Measurements from ENCODE around the gene MMP14. TPM values are rescaled to one million over a fixed set of nuclear protein-coding genes. Genes with fewer than 3 reads are reported as not detected.
"Not testable (repeated sequence)": the region's sequence is repeated elsewhere in the genome, so short reads cannot be mapped to it uniquely, and the experiment has no call there.

Gene MMP14
- 1 to 10 TPM; 1.9 to 3.7 (median 2.3) TPM for total RNA-seq
- total RNA-seq (2013) = 0.83 TPM
- 0.11 to 22.4 (median 0.61) reads per million in 29 experiments for total RNA-seq

DNA sequence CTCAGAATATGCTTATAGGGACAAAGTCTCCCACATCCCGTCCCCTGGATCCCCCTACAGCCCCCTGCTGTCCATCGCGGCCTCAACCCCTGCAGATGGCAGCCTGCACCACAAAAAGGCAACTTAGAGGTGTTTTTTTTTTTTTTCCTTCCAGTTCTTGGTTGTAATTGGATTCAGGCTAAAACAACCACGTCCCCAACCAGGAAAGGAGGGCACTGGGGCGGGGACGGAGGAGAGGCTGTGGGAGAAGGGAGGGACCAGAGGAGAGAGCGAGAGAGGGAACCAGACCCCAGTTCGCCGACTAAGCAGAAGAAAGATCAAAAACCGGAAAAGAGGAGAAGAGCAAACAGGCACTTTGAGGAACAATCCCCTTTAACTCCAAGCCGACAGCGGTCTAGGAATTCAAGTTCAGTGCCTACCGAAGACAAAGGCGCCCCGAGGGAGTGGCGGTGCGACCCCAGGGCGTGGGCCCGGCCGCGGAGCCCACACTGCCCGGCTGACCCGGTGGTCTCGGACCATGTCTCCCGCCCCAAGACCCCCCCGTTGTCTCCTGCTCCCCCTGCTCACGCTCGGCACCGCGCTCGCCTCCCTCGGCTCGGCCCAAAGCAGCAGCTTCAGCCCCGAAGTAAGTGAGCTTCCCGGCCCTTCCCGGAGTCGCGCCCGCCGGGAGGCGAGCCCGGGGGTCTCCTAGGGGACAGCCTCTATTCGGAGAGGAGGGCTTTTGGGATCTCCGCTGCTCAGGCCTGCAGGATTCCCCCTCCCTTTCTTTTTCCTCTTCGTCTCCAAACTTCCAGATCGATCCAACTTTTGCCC, at the start of gene MMP14:
MMP14 (plus strand) TSS at position 285 of the 813 bp plus-strand sequence; CDS start at position 518, 233 bp downstream.
- WGBS (ENCODE audit: insufficient coverage) = 37% methylated on average over 31 of the region's 46 CpGs
- POLR2A ChIA-PET = no interaction called here
- peak within 1 kb of the TSS; percentile 43 to 78 for H3K4me3 ChIP-seq (ENCODE audit: control insufficient read depth in 1 of 2, extremely low read depth in 1 of 2, low read length in 1 of 2)
- H3K27me3 Mint-ChIP-seq = peaks cover 13 to 28% of the 10 kb centered on the region in 2 donors
- peaks cover 0 to 45% of the 10 kb centered on the region in 2 experiments for H3K27me3 ChIP-seq (replicated peaks in 1 of 2; ENCODE audit: control insufficient read depth in 2 of 2, extremely low read depth in 1 of 2, insufficient read depth in 2 of 2, low read length in 1 of 2)
- peak within 1 kb of the TSS; percentile 29 to 55 for H3K27ac Mint-ChIP-seq
- no peak for DNase-seq
- peaks cover 16% of the 10 kb centered on the region for H3K36me3 Mint-ChIP-seq
- H3K9me3 ChIP-seq = no peaks in the 10 kb centered on the region
- peaks cover 4 to 20% of the 10 kb centered on the region in 2 donors for H3K36me3 ChIP-seq (ENCODE audit: control insufficient read depth in 2 of 2, extremely low read depth in 1 of 2, insufficient read depth in 1 of 2, low read length in 1 of 2)
- peaks cover 9 to 21% (median 18%) of the 10 kb centered on the region in 3 donors for H3K4me1 Mint-ChIP-seq
- no peak for ATAC-seq (replicated peaks in 1 of 4)
- H3K4me1 ChIP-seq (ENCODE audit: control insufficient read depth in 1 of 2, extremely low read depth in 1 of 2, insufficient read depth in 2 of 2, low read length in 2 of 2) = peaks cover 6 to 21% of the 10 kb centered on the region in 2 experiments
- no peaks in the 10 kb centered on the region for H3K9me3 Mint-ChIP-seq
- no peak within 1 kb of the TSS for H3K27ac ChIP-seq (ENCODE audit: low read length)
- H3K4me3 Mint-ChIP-seq = peak within 1 kb of the TSS; percentile 81 to 90 (median 87)
- CTCF ChIA-PET = interaction anchor here (0.5 to 0.7 kb wide), 2 partner anchors 18 to 235 kb away, joined by 3 to 4 read pairs; no protein-coding TSS in a partner anchor

DNA sequence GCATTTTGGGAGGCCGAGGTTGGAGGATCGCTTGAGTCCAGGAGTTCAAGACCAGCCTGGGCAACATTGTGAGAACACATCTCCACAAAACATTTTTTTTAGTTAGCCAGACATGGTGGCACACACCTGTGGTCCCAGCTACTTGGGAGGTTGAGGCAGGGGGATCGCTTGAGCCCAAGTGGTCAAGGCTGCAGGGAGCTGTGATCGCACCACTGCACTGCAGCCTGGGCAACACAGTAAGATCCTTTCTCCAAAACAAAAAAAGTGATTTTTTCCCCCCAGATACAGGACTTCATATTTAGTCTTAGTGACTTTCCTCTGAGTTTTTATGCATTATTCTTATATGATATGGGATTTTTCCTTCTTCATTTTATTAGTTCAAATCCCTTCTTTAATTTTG, 49.7 kb upstream of the MMP14 start:
- H3K27ac ChIP-seq (ENCODE audit: low read length) = no peak overlapping the region
- ChIA-PET POLR2A (no interaction called here), CTCF (interaction anchor here in 1 of 2 donors (0.6 kb wide), 1 partner anchor 124 kb away, joined by 3 read pairs; no protein-coding TSS in a partner anchor)
- no peaks in the 10 kb centered on the region for H3K9me3 Mint-ChIP-seq
- no peak overlapping the region for H3K27ac Mint-ChIP-seq
- no peak overlapping the region for H3K4me3 Mint-ChIP-seq
- WGBS (ENCODE audit: insufficient coverage) = no CpG with 5 or more reads among the region's 4 CpGs
- no peaks in the 10 kb centered on the region for H3K36me3 Mint-ChIP-seq
- H3K27me3 ChIP-seq (replicated peaks in 1 of 2; ENCODE audit: control insufficient read depth in 2 of 2, extremely low read depth in 1 of 2, insufficient read depth in 2 of 2, low read length in 1 of 2) = peaks cover 0 to 8% of the 10 kb centered on the region in 2 experiments
- no peaks in the 10 kb centered on the region for H3K36me3 ChIP-seq (ENCODE audit: control insufficient read depth in 2 of 2, extremely low read depth in 1 of 2, insufficient read depth in 1 of 2, low read length in 1 of 2)
- ATAC-seq (replicated peaks in 1 of 4) (no peak), DNase-seq (no peak)
- H3K27me3 Mint-ChIP-seq = no peaks in the 10 kb centered on the region
- no peaks in the 10 kb centered on the region for H3K4me1 Mint-ChIP-seq
- H3K9me3 ChIP-seq = no peaks in the 10 kb centered on the region
- no peak overlapping the region for H3K4me3 ChIP-seq (ENCODE audit: control insufficient read depth in 1 of 2, extremely low read depth in 1 of 2, low read length in 1 of 2)
- H3K4me1 ChIP-seq (ENCODE audit: control insufficient read depth in 1 of 2, extremely low read depth in 1 of 2, insufficient read depth in 2 of 2, low read length in 2 of 2) = no peaks in the 10 kb centered on the region

DNA sequence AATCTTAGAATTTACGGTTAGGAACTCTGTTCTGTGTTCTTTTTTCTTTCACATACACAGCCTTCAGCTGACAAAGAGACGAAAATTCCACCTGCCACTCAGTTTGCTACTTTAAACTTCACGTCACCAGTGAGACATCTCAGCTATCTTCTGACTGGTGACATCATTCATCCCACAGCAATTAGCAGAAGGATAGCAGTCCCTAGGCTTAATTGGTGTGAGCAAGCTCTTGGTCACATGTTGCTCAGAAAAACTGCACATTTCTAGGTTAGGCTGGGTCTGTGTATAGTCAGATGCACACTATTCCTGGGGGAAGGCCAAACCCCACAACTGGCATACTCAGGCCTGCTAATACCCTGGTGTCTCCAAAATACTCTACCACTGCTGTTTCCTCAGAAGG, 45.1 kb upstream of the MMP14 start:
- peaks cover 6 to 7% of the 10 kb centered on the region in 2 donors for H3K27me3 Mint-ChIP-seq
- H3K4me1 Mint-ChIP-seq = no peaks in the 10 kb centered on the region
- H3K36me3 Mint-ChIP-seq = no peaks in the 10 kb centered on the region
- no peaks in the 10 kb centered on the region for H3K9me3 Mint-ChIP-seq
- ATAC-seq (replicated peaks in 1 of 4) = no peak
- peaks cover 0 to 5% of the 10 kb centered on the region in 2 experiments for H3K27me3 ChIP-seq (replicated peaks in 1 of 2; ENCODE audit: control insufficient read depth in 2 of 2, extremely low read depth in 1 of 2, insufficient read depth in 2 of 2, low read length in 1 of 2)
- no peaks in the 10 kb centered on the region for H3K4me1 ChIP-seq (ENCODE audit: control insufficient read depth in 1 of 2, extremely low read depth in 1 of 2, insufficient read depth in 2 of 2, low read length in 2 of 2)
- ChIA-PET POLR2A (no interaction called here), CTCF (interaction anchor here (0.6 to 0.7 kb wide), 3 partner anchors 101 to 220 kb away, joined by 3 to 7 read pairs (median 4); no protein-coding TSS in a partner anchor)
- H3K27ac ChIP-seq (ENCODE audit: low read length) = no peak overlapping the region
- no peak for DNase-seq
- H3K4me3 ChIP-seq (ENCODE audit: control insufficient read depth in 1 of 2, extremely low read depth in 1 of 2, low read length in 1 of 2) = no peak overlapping the region
- no peaks in the 10 kb centered on the region for H3K9me3 ChIP-seq
- H3K27ac Mint-ChIP-seq = no peak overlapping the region
- no peak overlapping the region for H3K4me3 Mint-ChIP-seq
- no peaks in the 10 kb centered on the region for H3K36me3 ChIP-seq (ENCODE audit: control insufficient read depth in 2 of 2, extremely low read depth in 1 of 2, insufficient read depth in 1 of 2, low read length in 1 of 2)
- 69% methylated on average over 2 of the region's 3 CpGs for WGBS (ENCODE audit: insufficient coverage)

- ATAC-seq (replicated peaks in 1 of 4) (no peak), DNase-seq (no peak)
- Histone ChIP-seq H3K4me3 (ENCODE audit: control insufficient read depth in 1 of 2, extremely low read depth in 1 of 2, low read length in 1 of 2) (no peak overlapping the region), H3K27ac (ENCODE audit: low read length) (no peak overlapping the region), H3K4me1 (ENCODE audit: control insufficient read depth in 1 of 2, extremely low read depth in 1 of 2, insufficient read depth in 2 of 2, low read length in 2 of 2) (no peaks in the 10 kb centered on the region), H3K27me3 (replicated peaks in 1 of 2; ENCODE audit: control insufficient read depth in 2 of 2, extremely low read depth in 1 of 2, insufficient read depth in 2 of 2, low read length in 1 of 2) (peaks cover 0 to 3% of the 10 kb centered on the region in 2 experiments), H3K9me3 (no peaks in the 10 kb centered on the region), H3K36me3 (ENCODE audit: control insufficient read depth in 2 of 2, extremely low read depth in 1 of 2, insufficient read depth in 1 of 2, low read length in 1 of 2) (no peaks in the 10 kb centered on the region)
- WGBS (ENCODE audit: insufficient coverage) = no CpG with 5 or more reads among the region's 2 CpGs
- CTCF ChIA-PET = interaction anchor here in 1 of 2 donors (0.7 kb wide), 1 partner anchor 16 kb away, joined by 3 read pairs; no protein-coding TSS in a partner anchor
- H3K27ac Mint-ChIP-seq = no peak overlapping the region
- peaks cover 10 to 11% of the 10 kb centered on the region in 2 donors for H3K27me3 Mint-ChIP-seq
- H3K4me3 Mint-ChIP-seq = no peak overlapping the region
- no peaks in the 10 kb centered on the region for H3K9me3 Mint-ChIP-seq
- H3K36me3 Mint-ChIP-seq = no peaks in the 10 kb centered on the region
- H3K4me1 Mint-ChIP-seq = no peaks in the 10 kb centered on the region
- POLR2A ChIA-PET = no interaction called here
Observed at GRCh38 chr14:22792158-22792557, 44.2 kb upstream of the MMP14 start.

GRCh38 chr14:22793550-22793949, 42.8 kb upstream of the MMP14 start:
- H3K27ac Mint-ChIP-seq; H3K4me1 Mint-ChIP-seq; H3K9me3 ChIP-seq; H3K9me3 Mint-ChIP-seq; H3K36me3 ChIP-seq (ENCODE audit: control insufficient read depth in 2 of 2, extremely low read depth in 1 of 2, insufficient read depth in 1 of 2, low read length in 1 of 2); H3K4me3 Mint-ChIP-seq; DNase-seq; H3K4me1 ChIP-seq (ENCODE audit: control insufficient read depth in 1 of 2, extremely low read depth in 1 of 2, insufficient read depth in 2 of 2, low read length in 2 of 2); H3K27me3 ChIP-seq (replicated peaks in 1 of 2; ENCODE audit: control insufficient read depth in 2 of 2, extremely low read depth in 1 of 2, insufficient read depth in 2 of 2, low read length in 1 of 2); POLR2A ChIA-PET; H3K4me3 ChIP-seq (ENCODE audit: control insufficient read depth in 1 of 2, extremely low read depth in 1 of 2, low read length in 1 of 2); ATAC-seq (replicated peaks in 1 of 4); H3K36me3 Mint-ChIP-seq; H3K27ac ChIP-seq (ENCODE audit: low read length): not testable (repeated sequence)
- peaks cover 10 to 14% of the 10 kb centered on the region in 2 donors for H3K27me3 Mint-ChIP-seq
- WGBS (ENCODE audit: insufficient coverage) = no CpG with 5 or more reads among the region's 5 CpGs
- CTCF ChIA-PET = interaction anchor here in 1 of 2 donors (0.7 kb wide), 1 partner anchor 201 kb away, joined by 5 read pairs; no protein-coding TSS in a partner anchor

GRCh38 chr14:22793976-22794375, 42.4 kb upstream of the MMP14 start:
- H3K4me3 ChIP-seq (ENCODE audit: control insufficient read depth in 1 of 2, extremely low read depth in 1 of 2, low read length in 1 of 2) = no peak overlapping the region
- no peaks in the 10 kb centered on the region for H3K36me3 ChIP-seq (ENCODE audit: control insufficient read depth in 2 of 2, extremely low read depth in 1 of 2, insufficient read depth in 1 of 2, low read length in 1 of 2)
- ATAC-seq (replicated peaks in 1 of 4) (no peak), DNase-seq (no peak)
- ChIA-PET CTCF (interaction anchor here in 1 of 2 donors (0.7 kb wide), 1 partner anchor 200 kb away, joined by 5 read pairs; no protein-coding TSS in a partner anchor), POLR2A (no interaction called here)
- no peaks in the 10 kb centered on the region for H3K4me1 ChIP-seq (ENCODE audit: control insufficient read depth in 1 of 2, extremely low read depth in 1 of 2, insufficient read depth in 2 of 2, low read length in 2 of 2)
- no peaks in the 10 kb centered on the region for H3K9me3 ChIP-seq
- peaks cover 13 to 19% of the 10 kb centered on the region in 2 donors for H3K27me3 Mint-ChIP-seq
- no peaks in the 10 kb centered on the region for H3K36me3 Mint-ChIP-seq
- H3K4me3 Mint-ChIP-seq = no peak overlapping the region
- peaks cover 0 to 3% of the 10 kb centered on the region in 2 experiments for H3K27me3 ChIP-seq (replicated peaks in 1 of 2; ENCODE audit: control insufficient read depth in 2 of 2, extremely low read depth in 1 of 2, insufficient read depth in 2 of 2, low read length in 1 of 2)
- no peaks in the 10 kb centered on the region for H3K4me1 Mint-ChIP-seq
- no peak overlapping the region for H3K27ac ChIP-seq (ENCODE audit: low read length)
- no peaks in the 10 kb centered on the region for H3K9me3 Mint-ChIP-seq
- H3K27ac Mint-ChIP-seq = no peak overlapping the region
- WGBS (ENCODE audit: insufficient coverage) = 100% methylated on average over 1 of the region's 5 CpGs
